Liver (tissue), 3 donors: ENCODE data around the gene MAPKAP1.

ENCODE experiments used
- EGR1 ChIP-seq, 2 donors: IDR thresholded peaks; 2 replicates each; pipeline ENCODE4 v1.6.1; 2016 to 2018; ENCODE audit warnings: antibody characterized with exemption in 2 of 2, low read depth in 2 of 2
- GABPA ChIP-seq, 2 donors: IDR thresholded peaks in 1 of 2; conservative IDR thresholded peaks in 1 of 2; 2 replicates each; pipeline ENCODE4 v1.6.1; 2016; ENCODE audit warnings: antibody characterized with exemption in 2 of 2, mild to moderate bottlenecking in 1 of 2, moderate library complexity in 1 of 2
- HNF4G ChIP-seq: IDR thresholded peaks from 2 replicates; pipeline ENCODE4 v1.6.1; 2016; ENCODE audit warnings: antibody characterized with exemption
- JUND ChIP-seq, 2 donors: IDR thresholded peaks; 2 replicates each; pipeline ENCODE4 v1.6.1; 2016; ENCODE audit warnings: antibody characterized with exemption in 2 of 2
- NR2F2 ChIP-seq: IDR thresholded peaks from 2 replicates; pipeline ENCODE4 v1.6.1; 2016; ENCODE audit warnings: antibody characterized with exemption
- RAD21 ChIP-seq, 2 donors: IDR thresholded peaks; 2 replicates each; pipeline ENCODE4 v1.6.1; 2016; ENCODE audit warnings: antibody characterized with exemption in 2 of 2, mild to moderate bottlenecking in 2 of 2
- RXRA ChIP-seq, 2 donors: IDR thresholded peaks; 2 replicates each; pipeline ENCODE4 v1.6.1; 2017 to 2018; ENCODE audit warnings: antibody characterized with exemption in 2 of 2, mild to moderate bottlenecking in 1 of 2
- TAF1 ChIP-seq: conservative IDR thresholded peaks from 2 replicates; pipeline ENCODE4 v1.6.1; 2016; ENCODE audit warnings: antibody characterized with exemption, mild to moderate bottlenecking
- YY1 ChIP-seq: IDR thresholded peaks from 2 replicates; pipeline ENCODE4 v1.6.1; 2016; ENCODE audit warnings: antibody characterized with exemption, mild to moderate bottlenecking
- TF ChIP-seq, protein P1 (sequence below): fragments of 150-350 bp; IDR thresholded peaks from 2 replicates; pipeline ENCODE4 v1.5.1; 2017; ENCODE audit warnings: improper control_type of control experiment, low read depth, low read length; ENCODE audit not compliant: missing input control
- TF ChIP-seq, protein P2 (sequence below): IDR thresholded peaks from 2 replicates; pipeline ENCODE4 v1.6.1; 2016; ENCODE audit warnings: antibody characterized with exemption
- TF ChIP-seq, protein P3 (sequence below): IDR thresholded peaks from 2 replicates; pipeline ENCODE4 v1.6.1; 2016; ENCODE audit warnings: antibody characterized with exemption, mild to moderate bottlenecking
- TF ChIP-seq, protein P4 (sequence below): IDR thresholded peaks from 2 replicates; pipeline ENCODE4 v1.6.1; 2016; ENCODE audit warnings: antibody characterized with exemption
- donor health status: healthy.
- donor health status: healthy.

DNA sequence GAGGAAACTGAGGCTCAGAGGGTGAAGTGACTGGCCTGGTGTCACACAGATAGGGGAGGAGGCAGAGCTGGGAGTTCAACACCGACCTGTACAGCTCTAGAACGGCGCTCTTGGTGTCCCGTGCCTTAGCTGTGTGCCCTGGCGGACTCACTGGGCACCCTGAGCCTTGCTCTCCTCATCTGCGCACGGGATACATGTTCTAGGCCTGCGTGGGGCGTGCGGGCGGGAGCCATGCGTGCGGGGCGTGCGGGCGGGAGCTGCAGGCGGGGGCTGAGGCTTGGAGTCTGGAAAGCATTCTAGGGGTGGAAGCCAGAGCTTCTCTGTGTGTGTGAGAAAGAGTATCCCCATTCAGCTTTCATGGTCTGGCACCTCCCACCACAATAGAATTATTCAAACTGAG lies 280.1 kb downstream of the MAPKAP1 start:
- TF ChIP-seq HNF4G = no peak
- TF ChIP-seq, protein P1, sequence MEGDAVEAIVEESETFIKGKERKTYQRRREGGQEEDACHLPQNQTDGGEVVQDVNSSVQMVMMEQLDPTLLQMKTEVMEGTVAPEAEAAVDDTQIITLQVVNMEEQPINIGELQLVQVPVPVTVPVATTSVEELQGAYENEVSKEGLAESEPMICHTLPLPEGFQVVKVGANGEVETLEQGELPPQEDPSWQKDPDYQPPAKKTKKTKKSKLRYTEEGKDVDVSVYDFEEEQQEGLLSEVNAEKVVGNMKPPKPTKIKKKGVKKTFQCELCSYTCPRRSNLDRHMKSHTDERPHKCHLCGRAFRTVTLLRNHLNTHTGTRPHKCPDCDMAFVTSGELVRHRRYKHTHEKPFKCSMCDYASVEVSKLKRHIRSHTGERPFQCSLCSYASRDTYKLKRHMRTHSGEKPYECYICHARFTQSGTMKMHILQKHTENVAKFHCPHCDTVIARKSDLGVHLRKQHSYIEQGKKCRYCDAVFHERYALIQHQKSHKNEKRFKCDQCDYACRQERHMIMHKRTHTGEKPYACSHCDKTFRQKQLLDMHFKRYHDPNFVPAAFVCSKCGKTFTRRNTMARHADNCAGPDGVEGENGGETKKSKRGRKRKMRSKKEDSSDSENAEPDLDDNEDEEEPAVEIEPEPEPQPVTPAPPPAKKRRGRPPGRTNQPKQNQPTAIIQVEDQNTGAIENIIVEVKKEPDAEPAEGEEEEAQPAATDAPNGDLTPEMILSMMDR = no peak
- TF ChIP-seq, protein P2, sequence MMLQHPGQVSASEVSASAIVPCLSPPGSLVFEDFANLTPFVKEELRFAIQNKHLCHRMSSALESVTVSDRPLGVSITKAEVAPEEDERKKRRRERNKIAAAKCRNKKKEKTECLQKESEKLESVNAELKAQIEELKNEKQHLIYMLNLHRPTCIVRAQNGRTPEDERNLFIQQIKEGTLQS = no peak
- no peak for TF ChIP-seq YY1
- TF ChIP-seq, protein P3, sequence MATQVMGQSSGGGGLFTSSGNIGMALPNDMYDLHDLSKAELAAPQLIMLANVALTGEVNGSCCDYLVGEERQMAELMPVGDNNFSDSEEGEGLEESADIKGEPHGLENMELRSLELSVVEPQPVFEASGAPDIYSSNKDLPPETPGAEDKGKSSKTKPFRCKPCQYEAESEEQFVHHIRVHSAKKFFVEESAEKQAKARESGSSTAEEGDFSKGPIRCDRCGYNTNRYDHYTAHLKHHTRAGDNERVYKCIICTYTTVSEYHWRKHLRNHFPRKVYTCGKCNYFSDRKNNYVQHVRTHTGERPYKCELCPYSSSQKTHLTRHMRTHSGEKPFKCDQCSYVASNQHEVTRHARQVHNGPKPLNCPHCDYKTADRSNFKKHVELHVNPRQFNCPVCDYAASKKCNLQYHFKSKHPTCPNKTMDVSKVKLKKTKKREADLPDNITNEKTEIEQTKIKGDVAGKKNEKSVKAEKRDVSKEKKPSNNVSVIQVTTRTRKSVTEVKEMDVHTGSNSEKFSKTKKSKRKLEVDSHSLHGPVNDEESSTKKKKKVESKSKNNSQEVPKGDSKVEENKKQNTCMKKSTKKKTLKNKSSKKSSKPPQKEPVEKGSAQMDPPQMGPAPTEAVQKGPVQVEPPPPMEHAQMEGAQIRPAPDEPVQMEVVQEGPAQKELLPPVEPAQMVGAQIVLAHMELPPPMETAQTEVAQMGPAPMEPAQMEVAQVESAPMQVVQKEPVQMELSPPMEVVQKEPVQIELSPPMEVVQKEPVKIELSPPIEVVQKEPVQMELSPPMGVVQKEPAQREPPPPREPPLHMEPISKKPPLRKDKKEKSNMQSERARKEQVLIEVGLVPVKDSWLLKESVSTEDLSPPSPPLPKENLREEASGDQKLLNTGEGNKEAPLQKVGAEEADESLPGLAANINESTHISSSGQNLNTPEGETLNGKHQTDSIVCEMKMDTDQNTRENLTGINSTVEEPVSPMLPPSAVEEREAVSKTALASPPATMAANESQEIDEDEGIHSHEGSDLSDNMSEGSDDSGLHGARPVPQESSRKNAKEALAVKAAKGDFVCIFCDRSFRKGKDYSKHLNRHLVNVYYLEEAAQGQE = no peak
- TF ChIP-seq TAF1 = no peak
- TF ChIP-seq GABPA (IDR thresholded peaks at IDR 0.05 in 1 of 2, conservative IDR thresholded peaks at IDR 0.05 in 1 of 2) = no peak
- no peak for TF ChIP-seq RAD21 (IDR thresholded peaks at IDR 0.05)
- TF ChIP-seq, protein P4, sequence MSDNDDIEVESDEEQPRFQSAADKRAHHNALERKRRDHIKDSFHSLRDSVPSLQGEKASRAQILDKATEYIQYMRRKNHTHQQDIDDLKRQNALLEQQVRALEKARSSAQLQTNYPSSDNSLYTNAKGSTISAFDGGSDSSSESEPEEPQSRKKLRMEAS = no peak
- TF ChIP-seq JUND (IDR thresholded peaks at IDR 0.05) = no peak
- no peak for TF ChIP-seq RXRA (IDR thresholded peaks at IDR 0.05)
- no peak for TF ChIP-seq NR2F2
- TF ChIP-seq EGR1 (IDR thresholded peaks at IDR 0.05; ENCODE audit: low read depth in 2 of 2) = no peak
